Activated CD4-positive, alpha-beta T cell treated with anti-CD3 and anti-CD28 coated beads, Interleukin-2, amount 50 U/mL, for 24 hours (primary cell): ENCODE measurements around the gene PTK6.
"Not testable (repeated sequence)": the region's sequence is repeated elsewhere in the genome, so short reads cannot be mapped to it uniquely, and the experiment has no call there.

Experiments
- DNase-seq, 2 donors: peaks; one replicate each; pipeline ENCODE4 v3.0.0-alpha.2; 2020; ENCODE audit warnings: low read depth in 1 of 2, low spot score in 1 of 2

Gene PTK6

GRCh38 chr20:63482021-63482587, 55.1 kb downstream of the PTK6 start:
- no peak for DNase-seq

- DNase-seq: no peak
Observed at GRCh38 chr20:63481503-63481902, 55.7 kb downstream of the PTK6 start.

- not testable (repeated sequence) for DNase-seq
Observed at GRCh38 chr20:63479695-63480419, 57.3 kb downstream of the PTK6 start.

GRCh38 chr20:63478346-63479302, 58.6 kb downstream of the PTK6 start:
- no peak for DNase-seq
